Parathyroid adenoma (tissue), 2 donors: ENCODE data around the gene LTBP1.

Source experiments
- H2AFZ ChIP-seq: fragments of 300-600 bp; sonication (generic); one replicate; pipeline ENCODE4 v1.7.0; 2017; ENCODE audit warnings: antibody characterized with exemption, mild to moderate bottlenecking
- H3K27ac ChIP-seq: fragments of 300-600 bp; sonication (generic); one replicate; pipeline ENCODE4 v1.7.0; 2017
- H3K27me3 ChIP-seq: fragments of 300-600 bp; sonication (generic); one replicate; pipeline ENCODE4 v1.7.0; 2017; ENCODE audit warnings: low read length; ENCODE audit not compliant: control insufficient read depth, insufficient read depth
- H3K36me3 ChIP-seq: fragments of 300-600 bp; sonication (generic); one replicate; pipeline ENCODE4 v1.7.0; 2017; ENCODE audit warnings: low read length; ENCODE audit not compliant: control insufficient read depth, insufficient read depth
- H3K4me1 ChIP-seq: fragments of 300-600 bp; sonication (generic); one replicate; pipeline ENCODE4 v1.7.0; 2017; ENCODE audit warnings: control low read depth
- H3K4me2 ChIP-seq: fragments of 300-600 bp; sonication (generic); one replicate; pipeline ENCODE4 v1.7.0; 2017; ENCODE audit warnings: low read length
- H3K4me3 ChIP-seq: fragments of 300-600 bp; sonication (generic); one replicate; pipeline ENCODE4 v1.7.0; 2017; ENCODE audit warnings: low read depth, low read length
- H3K79me2 ChIP-seq: fragments of 300-600 bp; sonication (generic); one replicate; pipeline ENCODE4 v1.7.0; 2017; ENCODE audit warnings: control low read depth
- H3K9ac ChIP-seq: fragments of 300-600 bp; sonication (generic); one replicate; pipeline ENCODE4 v1.7.0; 2017; ENCODE audit warnings: mild to moderate bottlenecking
- H3K9me3 ChIP-seq: fragments of 300-600 bp; sonication (generic); one replicate; pipeline ENCODE4 v1.7.0; 2017; ENCODE audit warnings: low read length; ENCODE audit not compliant: control insufficient read depth
- TF ChIP-seq, protein P1 (sequence below): fragments of 300-600 bp; sonication (generic); IDR thresholded peaks from one replicate; pipeline ENCODE4 v1.7.0; 2017; ENCODE audit warnings: antibody characterized with exemption, mild to moderate bottlenecking
- donor health status: primary hyperparathyroidism.

The LTBP1 gene

DNA sequence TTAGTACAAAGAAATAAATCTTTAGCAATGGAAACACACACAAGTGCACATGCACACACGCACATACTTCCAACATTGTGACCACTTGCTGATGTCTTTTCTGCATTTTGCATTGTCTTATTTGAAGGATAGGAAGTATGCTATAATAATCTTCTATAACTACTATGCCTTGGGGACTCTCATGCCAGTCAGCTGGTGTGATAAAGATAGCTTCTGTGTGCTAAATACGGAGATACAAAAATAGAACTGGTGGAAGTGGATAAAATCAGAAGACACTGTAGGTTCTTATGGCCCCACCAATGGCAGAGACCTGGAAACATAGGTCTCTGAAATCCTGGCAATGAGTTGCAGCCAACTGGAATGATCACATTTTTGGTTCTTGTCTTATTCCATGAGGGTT, 498.2 kb downstream of the LTBP1 start:
- H3K27ac ChIP-seq, result no peak overlapping the region
- H3K9ac ChIP-seq, result no peak overlapping the region
- H3K27me3 ChIP-seq, result no peaks in the 10 kb centered on the region
- TF ChIP-seq, protein P1, sequence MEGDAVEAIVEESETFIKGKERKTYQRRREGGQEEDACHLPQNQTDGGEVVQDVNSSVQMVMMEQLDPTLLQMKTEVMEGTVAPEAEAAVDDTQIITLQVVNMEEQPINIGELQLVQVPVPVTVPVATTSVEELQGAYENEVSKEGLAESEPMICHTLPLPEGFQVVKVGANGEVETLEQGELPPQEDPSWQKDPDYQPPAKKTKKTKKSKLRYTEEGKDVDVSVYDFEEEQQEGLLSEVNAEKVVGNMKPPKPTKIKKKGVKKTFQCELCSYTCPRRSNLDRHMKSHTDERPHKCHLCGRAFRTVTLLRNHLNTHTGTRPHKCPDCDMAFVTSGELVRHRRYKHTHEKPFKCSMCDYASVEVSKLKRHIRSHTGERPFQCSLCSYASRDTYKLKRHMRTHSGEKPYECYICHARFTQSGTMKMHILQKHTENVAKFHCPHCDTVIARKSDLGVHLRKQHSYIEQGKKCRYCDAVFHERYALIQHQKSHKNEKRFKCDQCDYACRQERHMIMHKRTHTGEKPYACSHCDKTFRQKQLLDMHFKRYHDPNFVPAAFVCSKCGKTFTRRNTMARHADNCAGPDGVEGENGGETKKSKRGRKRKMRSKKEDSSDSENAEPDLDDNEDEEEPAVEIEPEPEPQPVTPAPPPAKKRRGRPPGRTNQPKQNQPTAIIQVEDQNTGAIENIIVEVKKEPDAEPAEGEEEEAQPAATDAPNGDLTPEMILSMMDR, result no peak
- H3K9me3 ChIP-seq, result no peaks in the 10 kb centered on the region
- no peaks in the 10 kb centered on the region for H3K79me2 ChIP-seq
- H3K4me1 ChIP-seq, result no peaks in the 10 kb centered on the region
- no peaks in the 10 kb centered on the region for H3K36me3 ChIP-seq
- H3K4me2 ChIP-seq, result no peak overlapping the region
- no peak overlapping the region for H3K4me3 ChIP-seq
- no peak overlapping the region for H2AFZ ChIP-seq

DNA sequence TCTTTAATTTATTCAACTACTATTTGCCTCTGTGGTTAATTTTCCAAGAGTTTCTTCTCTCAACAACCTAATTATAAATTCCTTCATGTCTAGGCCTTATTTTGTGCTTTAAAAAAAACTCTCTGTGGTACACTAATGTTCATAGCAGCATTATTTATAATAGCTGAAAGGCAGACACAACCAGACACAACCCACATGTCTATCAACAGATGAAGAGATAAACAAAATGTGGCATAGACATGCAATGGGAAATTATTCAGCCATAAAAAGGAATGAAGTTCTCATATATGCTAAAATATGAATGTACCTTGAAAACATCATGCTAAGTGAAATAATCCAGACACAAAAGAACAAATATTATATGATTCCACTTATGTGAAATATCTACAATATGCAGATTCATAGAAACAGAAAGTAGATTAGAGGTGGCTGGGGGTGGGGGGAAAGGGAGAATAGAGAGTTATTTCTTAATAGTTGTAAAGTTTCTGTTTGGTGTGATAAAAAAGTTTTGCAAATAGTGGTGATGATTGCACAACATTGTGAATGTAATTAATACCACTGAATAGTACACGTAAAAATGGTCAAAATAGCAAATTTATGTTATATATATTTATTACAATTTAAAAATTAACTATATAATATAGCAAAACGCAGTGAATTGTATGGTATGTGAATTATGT, 501.6 kb downstream of the LTBP1 start:
- Histone ChIP-seq H2AFZ (no peak overlapping the region), H3K9ac (no peak overlapping the region), H3K27me3 (no peaks in the 10 kb centered on the region), H3K4me2 (no peak overlapping the region), H3K79me2 (no peaks in the 10 kb centered on the region), H3K4me1 (no peaks in the 10 kb centered on the region), H3K36me3 (no peaks in the 10 kb centered on the region), H3K27ac (no peak overlapping the region), H3K4me3 (no peak overlapping the region), H3K9me3 (no peaks in the 10 kb centered on the region)
- TF ChIP-seq, protein P1, result no peak
